Measurements from ENCODE around the gene CFAP47.

The CFAP47 gene

GRCh38 chrX:36160081-36160480 lies 240.5 kb downstream of the CFAP47 start:
- no peak for TF ChIP-seq TAF1 (IDR thresholded peaks at IDR 0.05; ENCODE audit: low read depth)
- TF ChIP-seq EP300 (IDR thresholded peaks at IDR 0.05; ENCODE audit: borderline replicate concordance) = no peak
- no peak for TF ChIP-seq RAD21 (IDR thresholded peaks at IDR 0.05; ENCODE audit: low read depth)
- TF ChIP-seq TCF12 (IDR thresholded peaks at IDR 0.05; ENCODE audit: low read depth) = no peak

- TF ChIP-seq CREB1 (IDR thresholded peaks at IDR 0.05; ENCODE audit: low read depth) = no peak
- TF ChIP-seq YY1 (IDR thresholded peaks at IDR 0.05; ENCODE audit: low read depth) = no peak
- TF ChIP-seq MAX (IDR thresholded peaks at IDR 0.05) = no peak
- TF ChIP-seq FOXM1 (IDR thresholded peaks at IDR 0.05; ENCODE audit: borderline replicate concordance, low read depth) = no peak
- no peak for TF ChIP-seq RAD21 (IDR thresholded peaks at IDR 0.05; ENCODE audit: low read depth)
- no peak for TF ChIP-seq REST (IDR thresholded peaks at IDR 0.05; ENCODE audit: low read depth)
- TF ChIP-seq EGR1 (IDR thresholded peaks at IDR 0.05) = no peak
- TF ChIP-seq ZBTB7A (IDR thresholded peaks at IDR 0.05; ENCODE audit: low read depth) = no peak
- no peak for TF ChIP-seq USF1 (IDR thresholded peaks at IDR 0.05)
- TF ChIP-seq TEAD4 (IDR thresholded peaks at IDR 0.05) = no peak
- no peak for TF ChIP-seq EP300 (IDR thresholded peaks at IDR 0.05; ENCODE audit: borderline replicate concordance)
- no peak for TF ChIP-seq TCF12 (IDR thresholded peaks at IDR 0.05; ENCODE audit: low read depth)
- no peak for TF ChIP-seq NFIC (IDR thresholded peaks at IDR 0.05)
- no peak for TF ChIP-seq TAF1 (IDR thresholded peaks at IDR 0.05; ENCODE audit: low read depth)
- no peak for TF ChIP-seq CEBPB (IDR thresholded peaks at IDR 0.05)
These were observed 279.0 kb downstream of the CFAP47 start for GRCh38 chrX:36198575-36198974.

GRCh38 chrX:36199928-36200327 lies 280.4 kb downstream of the CFAP47 start:
- TF ChIP-seq TEAD4 (IDR thresholded peaks at IDR 0.05) (no peak), USF1 (IDR thresholded peaks at IDR 0.05) (no peak), CREB1 (IDR thresholded peaks at IDR 0.05; ENCODE audit: low read depth) (no peak), EGR1 (IDR thresholded peaks at IDR 0.05) (no peak), RAD21 (IDR thresholded peaks at IDR 0.05; ENCODE audit: low read depth) (no peak), NFIC (IDR thresholded peaks at IDR 0.05) (no peak), FOXM1 (IDR thresholded peaks at IDR 0.05; ENCODE audit: borderline replicate concordance, low read depth) (no peak), YY1 (IDR thresholded peaks at IDR 0.05; ENCODE audit: low read depth) (no peak), MAX (IDR thresholded peaks at IDR 0.05) (no peak), ZBTB7A (IDR thresholded peaks at IDR 0.05; ENCODE audit: low read depth) (no peak), CEBPB (IDR thresholded peaks at IDR 0.05) (no peak), EP300 (IDR thresholded peaks at IDR 0.05; ENCODE audit: borderline replicate concordance) (no peak), TCF12 (IDR thresholded peaks at IDR 0.05; ENCODE audit: low read depth) (no peak)

GRCh38 chrX:36214924-36215323 lies 295.4 kb downstream of the CFAP47 start:
- TF ChIP-seq FOXM1 (IDR thresholded peaks at IDR 0.05; ENCODE audit: borderline replicate concordance, low read depth) (no peak), REST (IDR thresholded peaks at IDR 0.05; ENCODE audit: low read depth) (no peak), USF1 (IDR thresholded peaks at IDR 0.05) (no peak), NFIC (IDR thresholded peaks at IDR 0.05) (no peak), ZBTB7A (IDR thresholded peaks at IDR 0.05; ENCODE audit: low read depth) (no peak), YY1 (IDR thresholded peaks at IDR 0.05; ENCODE audit: low read depth) (no peak), RAD21 (IDR thresholded peaks at IDR 0.05; ENCODE audit: low read depth) (no peak), TCF12 (IDR thresholded peaks at IDR 0.05; ENCODE audit: low read depth) (no peak), CEBPB (IDR thresholded peaks at IDR 0.05) (no peak), EP300 (IDR thresholded peaks at IDR 0.05; ENCODE audit: borderline replicate concordance) (no peak), TEAD4 (IDR thresholded peaks at IDR 0.05) (no peak), EGR1 (IDR thresholded peaks at IDR 0.05) (no peak)

- TF ChIP-seq FOXM1 (IDR thresholded peaks at IDR 0.05; ENCODE audit: borderline replicate concordance, low read depth) (no peak), MAX (IDR thresholded peaks at IDR 0.05) (no peak), CEBPB (IDR thresholded peaks at IDR 0.05) (no peak), TEAD4 (IDR thresholded peaks at IDR 0.05) (no peak), RAD21 (IDR thresholded peaks at IDR 0.05; ENCODE audit: low read depth) (no peak), EGR1 (IDR thresholded peaks at IDR 0.05) (no peak), NFIC (IDR thresholded peaks at IDR 0.05) (no peak)
These were observed 299.3 kb downstream of the CFAP47 start for GRCh38 chrX:36218801-36219200.
